Activated CD8-positive, alpha-beta T cell treated with anti-CD3 and anti-CD28 coated beads for 36 hours (primary cell): Measurements from ENCODE around the gene MIA. TPM values are rescaled to one million over a fixed set of nuclear protein-coding genes. Genes with fewer than 3 reads are reported as not detected.
"Not testable (repeated sequence)": the region's sequence is repeated elsewhere in the genome, so short reads cannot be mapped to it uniquely, and the experiment has no call there.

Experiments
- ATAC-seq: fragments of 200-7000 bp; cut with Tn5 transposase; one replicate; pipeline ENCODE4 v1.10.0; 2021; ENCODE audit warnings: mild to moderate bottlenecking, moderate library complexity
- CTCF ChIA-PET: fragments of 350-600 bp; sonication (Branson Sonifier 250); formaldehyde crosslinking; loops from one replicate; lab custom pipeline; 2021; ENCODE audit warnings: antibody characterized with exemption; lab: Charles Lee
- POLR2A ChIA-PET: fragments of 350-600 bp; sonication (Branson Sonifier 250); formaldehyde crosslinking; loops from one replicate; lab custom pipeline; 2021; ENCODE audit warnings: antibody characterized with exemption; lab: Charles Lee
- DNase-seq: peaks from one replicate; pipeline ENCODE4 v3.0.0-alpha.2; 2020
- H3K27ac Mint-ChIP-seq: one replicate; pipeline ENCODE4 v1.8.0; 2021; ENCODE audit warnings: mild to moderate bottlenecking, mixed read lengths
- H3K27me3 Mint-ChIP-seq: one replicate; pipeline ENCODE4 v1.8.0; 2021; ENCODE audit warnings: mixed read lengths
- H3K36me3 Mint-ChIP-seq: one replicate; pipeline ENCODE4 v1.8.0; 2021; ENCODE audit warnings: low read depth, mixed read lengths
- H3K4me1 Mint-ChIP-seq: one replicate; pipeline ENCODE4 v1.8.0; 2021; ENCODE audit warnings: low read depth, mixed read lengths
- H3K4me3 Mint-ChIP-seq: one replicate; pipeline ENCODE4 v1.8.0; 2021; ENCODE audit warnings: mild to moderate bottlenecking, moderate library complexity, mixed read lengths
- H3K9me3 Mint-ChIP-seq: one replicate; pipeline ENCODE4 v1.8.0; 2021; ENCODE audit warnings: mixed read lengths
- intact Hi-C: fragments of 100-400 bp; cut with micrococcal nuclease; formaldehyde crosslinking; loops from one replicate; pipeline ENCODE4 v1.10.0; 2022
- total RNA-seq, 2 experiments: library from RNA; stranded (reverse); gene quantifications; one replicate each; pipeline ENCODE4 v1.2.3, GENCODE V29; 2021
- TF ChIP-seq, protein P1 (sequence below): fragments of 200-600 bp; IDR thresholded peaks from one replicate; pipeline ENCODE4 v1.8.0; 2022; ENCODE audit warnings: antibody characterized with exemption, mild to moderate bottlenecking

MIA gene
- total RNA-seq, 2 experiments from 2014 or later: not detected

- Mint-ChIP-seq H3K4me3 (peak overlapping the region; percentile 59), H3K27ac (peak overlapping the region; percentile 53), H3K4me1 (peaks cover 20% of the 10 kb centered on the region)
- intact Hi-C loops: loop anchor here (5.0 kb wide), 1 partner anchor 156 kb away; no protein-coding TSS in a partner anchor
- DNase-seq: peak; percentile 86
- ChIA-PET CTCF (interaction anchor here (0.8 to 3.1 kb wide), 17 partner anchors 9 to 270 kb away, joined by 3 to 42 read pairs (median 4); partner anchors contain the start of genes ACTMAP, COQ8B, ITPKC and RAB4B), POLR2A (interaction anchor here (0.6 to 2.1 kb wide), 3 partner anchors 64 to 156 kb away, joined by 3 to 8 read pairs (median 3); no protein-coding TSS in a partner anchor)
- TF ChIP-seq, protein P1, sequence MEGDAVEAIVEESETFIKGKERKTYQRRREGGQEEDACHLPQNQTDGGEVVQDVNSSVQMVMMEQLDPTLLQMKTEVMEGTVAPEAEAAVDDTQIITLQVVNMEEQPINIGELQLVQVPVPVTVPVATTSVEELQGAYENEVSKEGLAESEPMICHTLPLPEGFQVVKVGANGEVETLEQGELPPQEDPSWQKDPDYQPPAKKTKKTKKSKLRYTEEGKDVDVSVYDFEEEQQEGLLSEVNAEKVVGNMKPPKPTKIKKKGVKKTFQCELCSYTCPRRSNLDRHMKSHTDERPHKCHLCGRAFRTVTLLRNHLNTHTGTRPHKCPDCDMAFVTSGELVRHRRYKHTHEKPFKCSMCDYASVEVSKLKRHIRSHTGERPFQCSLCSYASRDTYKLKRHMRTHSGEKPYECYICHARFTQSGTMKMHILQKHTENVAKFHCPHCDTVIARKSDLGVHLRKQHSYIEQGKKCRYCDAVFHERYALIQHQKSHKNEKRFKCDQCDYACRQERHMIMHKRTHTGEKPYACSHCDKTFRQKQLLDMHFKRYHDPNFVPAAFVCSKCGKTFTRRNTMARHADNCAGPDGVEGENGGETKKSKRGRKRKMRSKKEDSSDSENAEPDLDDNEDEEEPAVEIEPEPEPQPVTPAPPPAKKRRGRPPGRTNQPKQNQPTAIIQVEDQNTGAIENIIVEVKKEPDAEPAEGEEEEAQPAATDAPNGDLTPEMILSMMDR: peak; percentile 48
- H3K36me3 Mint-ChIP-seq, H3K27me3 Mint-ChIP-seq, H3K9me3 Mint-ChIP-seq: not testable (repeated sequence)
- ATAC-seq: peak; percentile 96
Observed at GRCh38 chr19:40818480-40819399, 43.4 kb downstream of the MIA start.

GRCh38 chr19:40819479-40820234 lies 44.3 kb downstream of the MIA start:
- H3K4me1 Mint-ChIP-seq: peaks cover 20% of the 10 kb centered on the region
- not testable (repeated sequence) for H3K36me3 Mint-ChIP-seq, H3K27me3 Mint-ChIP-seq, ATAC-seq, H3K9me3 Mint-ChIP-seq, H3K4me3 Mint-ChIP-seq
- POLR2A ChIA-PET: interaction anchor here (1.0 to 2.1 kb wide), 2 partner anchors 128 to 156 kb away, joined by 3 to 8 read pairs; no protein-coding TSS in a partner anchor
- peak overlapping the region; percentile 38 for H3K27ac Mint-ChIP-seq
- CTCF ChIA-PET: interaction anchor here (0.6 to 3.1 kb wide), 20 partner anchors 10 to 271 kb away, joined by 3 to 42 read pairs (median 4); partner anchors contain the start of genes ACTMAP, COQ8B, ITPKC and RAB4B
- TF ChIP-seq, protein P1: peak; percentile 86
- peak; percentile 73 for DNase-seq
- intact Hi-C loops: loop anchor here (5.0 kb wide), 1 partner anchor 157 kb away; no protein-coding TSS in a partner anchor

GRCh38 chr19:40822161-40822560 lies 46.8 kb downstream of the MIA start:
- Mint-ChIP-seq H3K27ac (no peak overlapping the region), H3K4me3 (no peak overlapping the region), H3K27me3 (no peaks in the 10 kb centered on the region), H3K4me1 (peaks cover 33% of the 10 kb centered on the region), H3K9me3 (no peaks in the 10 kb centered on the region), H3K36me3 (peaks cover 4% of the 10 kb centered on the region)
- no peak for ATAC-seq
- TF ChIP-seq, protein P1: no peak
- DNase-seq: no peak
- intact Hi-C loops: no loop called here
- ChIA-PET CTCF (no interaction called here), POLR2A (no interaction called here)

- H3K27me3 Mint-ChIP-seq, CTCF ChIA-PET, DNase-seq, H3K27ac Mint-ChIP-seq, H3K36me3 Mint-ChIP-seq, POLR2A ChIA-PET, ATAC-seq, H3K9me3 Mint-ChIP-seq, H3K4me3 Mint-ChIP-seq, intact Hi-C loops: not testable (repeated sequence)
- peaks cover 32% of the 10 kb centered on the region for H3K4me1 Mint-ChIP-seq
Observed at GRCh38 chr19:40822704-40823553, 47.6 kb downstream of the MIA start.

- H3K4me1 Mint-ChIP-seq: peaks cover 15% of the 10 kb centered on the region
- DNase-seq, H3K9me3 Mint-ChIP-seq, H3K36me3 Mint-ChIP-seq, H3K27me3 Mint-ChIP-seq, intact Hi-C loops, H3K4me3 Mint-ChIP-seq, ATAC-seq, H3K27ac Mint-ChIP-seq, POLR2A ChIA-PET: not testable (repeated sequence)
- CTCF ChIA-PET: interaction anchor here (1.1 kb wide), 1 partner anchor 162 kb away, joined by 3 read pairs; no protein-coding TSS in a partner anchor
Observed at GRCh38 chr19:40824916-40825315, 49.6 kb downstream of the MIA start.

DNA sequence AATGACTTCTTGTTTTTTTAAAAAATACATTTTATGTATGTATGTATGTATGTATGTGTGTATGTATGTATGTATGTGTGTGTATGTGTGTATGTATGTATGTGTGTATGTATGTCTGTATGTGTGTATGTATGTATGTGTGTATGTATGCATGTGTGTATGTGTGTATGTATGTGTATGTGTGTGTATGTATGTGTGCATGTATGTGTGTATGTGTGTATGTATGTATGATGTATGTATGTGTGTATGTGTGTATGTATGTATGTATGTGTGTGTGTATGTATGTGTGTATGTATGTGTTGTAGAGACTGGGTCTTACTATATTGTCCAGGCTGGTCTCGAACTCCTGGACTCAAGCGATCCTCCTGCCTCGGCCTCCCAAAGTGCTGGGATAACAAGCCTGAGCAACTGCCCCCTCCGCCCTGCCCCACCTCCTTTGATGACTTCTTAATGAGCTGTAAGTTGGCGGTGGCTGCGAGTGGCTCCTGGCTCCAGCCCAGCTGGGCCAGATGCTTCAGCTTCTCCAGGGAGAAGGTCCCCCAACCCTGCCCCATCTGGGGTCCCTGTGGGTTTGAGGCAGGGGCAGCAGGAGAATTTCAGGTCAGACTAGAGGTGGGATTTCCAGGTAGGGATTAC lies 50.3 kb downstream of the MIA start:
- peaks cover 15% of the 10 kb centered on the region for H3K4me1 Mint-ChIP-seq
- CTCF ChIA-PET, H3K36me3 Mint-ChIP-seq, H3K4me3 Mint-ChIP-seq, intact Hi-C loops, H3K9me3 Mint-ChIP-seq, ATAC-seq, H3K27me3 Mint-ChIP-seq, H3K27ac Mint-ChIP-seq, DNase-seq, POLR2A ChIA-PET: not testable (repeated sequence)

GRCh38 chr19:40826312-40826698 lies 51.0 kb downstream of the MIA start:
- H3K9me3 Mint-ChIP-seq, POLR2A ChIA-PET, H3K27ac Mint-ChIP-seq, H3K36me3 Mint-ChIP-seq, CTCF ChIA-PET, ATAC-seq, intact Hi-C loops, H3K4me3 Mint-ChIP-seq, H3K27me3 Mint-ChIP-seq, DNase-seq: not testable (repeated sequence)
- H3K4me1 Mint-ChIP-seq: peaks cover 15% of the 10 kb centered on the region
